Mammary epithelial cell (primary cell): ENCODE measurements around the gene MYBBP1A.

ENCODE experiments used
- EZH2 ChIP-seq: IDR thresholded peaks from 2 replicates; pipeline ENCODE4 v1.6.1; 2012; ENCODE audit warnings: low read length, inconsistent platforms, borderline replicate concordance
- TF ChIP-seq, protein P1 (sequence below), 2 donors: IDR thresholded peaks in 1 of 2; conservative IDR thresholded peaks in 1 of 2; 2 replicates each; pipeline ENCODE4 v1.5.1; 2011 to 2012; ENCODE audit warnings: inconsistent platforms in 2 of 2, low read length in 2 of 2, mild to moderate bottlenecking in 2 of 2, control low read depth in 1 of 2, low read depth in 1 of 2; ENCODE audit not compliant: insufficient read depth in 1 of 2; ENCODE audit errors: extremely low read depth in 1 of 2

DNA sequence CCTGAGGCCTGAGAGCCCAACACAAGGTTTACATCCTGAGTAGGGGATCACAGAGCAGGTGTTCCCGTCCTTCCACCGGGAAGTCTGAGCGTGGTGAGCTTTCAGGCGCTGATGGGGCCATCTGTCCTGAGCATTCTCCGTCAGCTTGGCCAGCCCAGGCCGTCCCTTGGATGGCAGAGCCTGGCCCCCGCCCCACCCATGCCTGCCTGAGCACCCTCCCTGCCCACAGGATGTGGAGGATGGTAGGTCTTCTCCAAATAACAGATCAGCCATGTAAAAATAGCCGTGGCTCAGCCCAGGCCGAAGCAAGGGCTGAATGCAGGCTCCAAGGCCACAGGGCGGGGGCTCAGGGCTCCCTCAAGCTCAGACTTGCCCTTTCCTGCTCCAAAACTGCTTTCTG is 36.3 kb downstream of the MYBBP1A start:
- TF ChIP-seq, protein P1, sequence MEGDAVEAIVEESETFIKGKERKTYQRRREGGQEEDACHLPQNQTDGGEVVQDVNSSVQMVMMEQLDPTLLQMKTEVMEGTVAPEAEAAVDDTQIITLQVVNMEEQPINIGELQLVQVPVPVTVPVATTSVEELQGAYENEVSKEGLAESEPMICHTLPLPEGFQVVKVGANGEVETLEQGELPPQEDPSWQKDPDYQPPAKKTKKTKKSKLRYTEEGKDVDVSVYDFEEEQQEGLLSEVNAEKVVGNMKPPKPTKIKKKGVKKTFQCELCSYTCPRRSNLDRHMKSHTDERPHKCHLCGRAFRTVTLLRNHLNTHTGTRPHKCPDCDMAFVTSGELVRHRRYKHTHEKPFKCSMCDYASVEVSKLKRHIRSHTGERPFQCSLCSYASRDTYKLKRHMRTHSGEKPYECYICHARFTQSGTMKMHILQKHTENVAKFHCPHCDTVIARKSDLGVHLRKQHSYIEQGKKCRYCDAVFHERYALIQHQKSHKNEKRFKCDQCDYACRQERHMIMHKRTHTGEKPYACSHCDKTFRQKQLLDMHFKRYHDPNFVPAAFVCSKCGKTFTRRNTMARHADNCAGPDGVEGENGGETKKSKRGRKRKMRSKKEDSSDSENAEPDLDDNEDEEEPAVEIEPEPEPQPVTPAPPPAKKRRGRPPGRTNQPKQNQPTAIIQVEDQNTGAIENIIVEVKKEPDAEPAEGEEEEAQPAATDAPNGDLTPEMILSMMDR (conservative IDR thresholded peaks at IDR 0.05 in 1 of 2, IDR thresholded peaks at IDR 0.05 in 1 of 2; ENCODE audit: extremely low read depth in 1 of 2, insufficient read depth in 1 of 2, low read depth in 1 of 2, low read length in 2 of 2) = no peak
- TF ChIP-seq EZH2 = no peak
